ENCODE data around the gene HES4.

DNA sequence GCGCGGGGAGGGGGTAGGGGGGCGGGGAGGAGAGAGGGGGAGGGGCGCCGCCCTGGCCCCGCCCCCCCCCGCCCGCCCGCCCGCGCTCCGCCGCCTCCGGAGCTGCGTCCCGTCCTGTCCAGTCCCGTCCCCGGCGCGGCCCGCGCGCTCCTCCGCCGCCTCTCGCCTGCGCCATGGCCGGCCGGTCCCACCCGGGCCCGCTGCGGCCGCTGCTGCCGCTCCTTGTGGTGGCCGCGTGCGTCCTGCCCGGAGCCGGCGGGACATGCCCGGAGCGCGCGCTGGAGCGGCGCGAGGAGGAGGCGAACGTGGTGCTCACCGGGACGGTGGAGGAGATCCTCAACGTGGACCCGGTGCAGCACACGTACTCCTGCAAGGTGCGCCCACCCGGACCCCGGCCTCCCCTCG is 20.1 kb upstream of the HES4 start, which contains the start of gene AGRN:
- TF ChIP-seq, protein P1, sequence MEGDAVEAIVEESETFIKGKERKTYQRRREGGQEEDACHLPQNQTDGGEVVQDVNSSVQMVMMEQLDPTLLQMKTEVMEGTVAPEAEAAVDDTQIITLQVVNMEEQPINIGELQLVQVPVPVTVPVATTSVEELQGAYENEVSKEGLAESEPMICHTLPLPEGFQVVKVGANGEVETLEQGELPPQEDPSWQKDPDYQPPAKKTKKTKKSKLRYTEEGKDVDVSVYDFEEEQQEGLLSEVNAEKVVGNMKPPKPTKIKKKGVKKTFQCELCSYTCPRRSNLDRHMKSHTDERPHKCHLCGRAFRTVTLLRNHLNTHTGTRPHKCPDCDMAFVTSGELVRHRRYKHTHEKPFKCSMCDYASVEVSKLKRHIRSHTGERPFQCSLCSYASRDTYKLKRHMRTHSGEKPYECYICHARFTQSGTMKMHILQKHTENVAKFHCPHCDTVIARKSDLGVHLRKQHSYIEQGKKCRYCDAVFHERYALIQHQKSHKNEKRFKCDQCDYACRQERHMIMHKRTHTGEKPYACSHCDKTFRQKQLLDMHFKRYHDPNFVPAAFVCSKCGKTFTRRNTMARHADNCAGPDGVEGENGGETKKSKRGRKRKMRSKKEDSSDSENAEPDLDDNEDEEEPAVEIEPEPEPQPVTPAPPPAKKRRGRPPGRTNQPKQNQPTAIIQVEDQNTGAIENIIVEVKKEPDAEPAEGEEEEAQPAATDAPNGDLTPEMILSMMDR (IDR thresholded peaks at IDR 0.05) = no peak
- peak; percentile 66 for TF ChIP-seq POLR2A (IDR thresholded peaks at IDR 0.05)
